Activated T-helper 1 cell treated with anti-CD3 and anti-CD28 coated beads, Interleukin-12 subunit alpha, Interleukin-12 subunit beta, Interleukin-2, Interleukin-4 antibody, amounts not matched to agents 30 ng/mL and 10 ng/mL and 1 ng/mL, durations not matched to agents 14 hours and 24 hours and 36 hours (primary cell): ENCODE measurements around the gene FAM200C. TPM values are rescaled to one million over a fixed set of nuclear protein-coding genes. Genes with fewer than 3 reads are reported as not detected.

Experiments
- DNase-seq: peaks from one replicate; pipeline ENCODE4 v3.0.0; 2021; ENCODE audit warnings: low spot score
- H3K27ac Mint-ChIP-seq: one replicate; pipeline ENCODE4 v1.8.0; 2021; ENCODE audit warnings: mild to moderate bottlenecking, mixed read lengths
- H3K27me3 Mint-ChIP-seq: one replicate; pipeline ENCODE4 v1.8.0; 2022; ENCODE audit warnings: mild to moderate bottlenecking, moderate library complexity, mixed read lengths; ENCODE audit not compliant: insufficient read depth
- H3K36me3 Mint-ChIP-seq: one replicate; pipeline ENCODE4 v1.8.0; 2021; ENCODE audit warnings: low read depth, mixed read lengths
- H3K4me1 Mint-ChIP-seq: one replicate; pipeline ENCODE4 v1.8.0; 2021; ENCODE audit warnings: low read depth, mixed read lengths
- H3K4me3 Mint-ChIP-seq: one replicate; pipeline ENCODE4 v1.8.0; 2021; ENCODE audit warnings: mild to moderate bottlenecking, moderate library complexity, mixed read lengths
- H3K9me3 Mint-ChIP-seq: one replicate; pipeline ENCODE4 v1.8.0; 2021; ENCODE audit warnings: mixed read lengths
- intact Hi-C: fragments of 100-400 bp; cut with micrococcal nuclease; formaldehyde crosslinking; loops from one replicate; pipeline ENCODE4 v1.15.1; 2024
- total RNA-seq: library from RNA; stranded (reverse); gene quantifications from 2 replicates; pipeline ENCODE4 v1.2.3, GENCODE V29; 2022

Gene FAM200C
- total RNA-seq, 1 donor from 2014 or later: 0.65 TPM

- H3K4me3 Mint-ChIP-seq: no peak overlapping the region
- intact Hi-C loops: loop anchor here (5.0 to 10.0 kb wide), 3 partner anchors 221 to 949 kb away; no protein-coding TSS in a partner anchor
- H3K27ac Mint-ChIP-seq: no peak overlapping the region
Measured at GRCh38 chr5:160436017-160436416, 36.2 kb upstream of the FAM200C start.

GRCh38 chr5:160435532-160435931 is 35.7 kb upstream of the FAM200C start:
- H3K36me3 Mint-ChIP-seq: no peaks in the 10 kb centered on the region
- intact Hi-C loops: loop anchor here (5.0 to 10.0 kb wide), 3 partner anchors 222 to 949 kb away; no protein-coding TSS in a partner anchor
- H3K4me1 Mint-ChIP-seq: peaks cover 38% of the 10 kb centered on the region
- no peak for DNase-seq
- H3K27ac Mint-ChIP-seq: no peak overlapping the region
- no peaks in the 10 kb centered on the region for H3K9me3 Mint-ChIP-seq
- no peak overlapping the region for H3K4me3 Mint-ChIP-seq
- H3K27me3 Mint-ChIP-seq: peaks cover 3% of the 10 kb centered on the region

More at GRCh38 chr5:160436017-160436416, 36.2 kb upstream of the FAM200C start:
- Mint-ChIP-seq H3K4me1 (peaks cover 43% of the 10 kb centered on the region), H3K9me3 (no peaks in the 10 kb centered on the region), H3K36me3 (no peaks in the 10 kb centered on the region), H3K27me3 (peaks cover 3% of the 10 kb centered on the region)
- no peak for DNase-seq

DNA sequence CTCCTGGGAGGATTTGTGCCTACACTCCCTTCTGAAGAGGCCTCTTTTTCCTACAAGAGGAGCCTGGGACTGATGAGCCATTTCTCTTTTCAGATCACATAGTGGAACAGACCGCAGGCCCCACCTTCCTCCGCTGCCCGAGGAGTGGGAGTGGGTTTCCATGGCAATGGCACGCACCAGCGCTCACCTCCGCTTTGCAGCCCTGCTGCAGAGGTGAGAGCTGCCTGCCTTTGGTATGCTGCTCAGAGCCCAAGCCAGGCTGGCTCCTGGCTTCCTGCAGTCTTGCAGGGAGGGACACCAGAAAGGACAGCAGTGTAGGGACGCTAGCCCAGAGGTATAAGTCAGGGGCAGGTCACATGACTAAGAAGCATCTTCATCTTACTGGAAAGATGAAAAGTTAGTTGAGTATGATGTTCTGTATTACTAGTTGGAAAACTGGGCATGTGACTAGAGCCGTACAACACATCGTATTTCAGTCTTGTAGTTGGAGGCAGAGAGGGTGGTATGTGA is 34.2 kb upstream of the FAM200C start:
- H3K36me3 Mint-ChIP-seq: peaks cover 6% of the 10 kb centered on the region
- intact Hi-C loops: loop anchor here (10.0 kb wide), 2 partner anchors 541 to 951 kb away; no protein-coding TSS in a partner anchor
- H3K4me1 Mint-ChIP-seq: peaks cover 28% of the 10 kb centered on the region
- H3K4me3 Mint-ChIP-seq: no peak overlapping the region
- DNase-seq: no peak
- peaks cover 3% of the 10 kb centered on the region for H3K27me3 Mint-ChIP-seq
- no peaks in the 10 kb centered on the region for H3K9me3 Mint-ChIP-seq
- H3K27ac Mint-ChIP-seq: peak overlapping the region; percentile 13

- no peak overlapping the region for H3K27ac Mint-ChIP-seq
- intact Hi-C loops: loop anchor here (10.0 kb wide), 2 partner anchors 542 to 952 kb away; no protein-coding TSS in a partner anchor
- H3K4me1 Mint-ChIP-seq: peaks cover 17% of the 10 kb centered on the region
- no peak overlapping the region for H3K4me3 Mint-ChIP-seq
- DNase-seq: no peak
- no peaks in the 10 kb centered on the region for H3K9me3 Mint-ChIP-seq
- H3K27me3 Mint-ChIP-seq: peaks cover 3% of the 10 kb centered on the region
- peaks cover 10% of the 10 kb centered on the region for H3K36me3 Mint-ChIP-seq
Measured at GRCh38 chr5:160432787-160433186, 32.9 kb upstream of the FAM200C start.

- Mint-ChIP-seq H3K9me3 (no peaks in the 10 kb centered on the region), H3K4me3 (no peak overlapping the region), H3K27me3 (peaks cover 2% of the 10 kb centered on the region), H3K4me1 (peaks cover 17% of the 10 kb centered on the region), H3K36me3 (peaks cover 13% of the 10 kb centered on the region), H3K27ac (no peak overlapping the region)
- intact Hi-C loops: loop anchor here (10.0 kb wide), 2 partner anchors 543 to 953 kb away; no protein-coding TSS in a partner anchor
- no peak for DNase-seq
Measured at GRCh38 chr5:160432196-160432595, 32.3 kb upstream of the FAM200C start.

GRCh38 chr5:160427607-160428006 is 27.8 kb upstream of the FAM200C start:
- H3K36me3 Mint-ChIP-seq: peaks cover 28% of the 10 kb centered on the region
- H3K27me3 Mint-ChIP-seq: no peaks in the 10 kb centered on the region
- no peak overlapping the region for H3K27ac Mint-ChIP-seq
- H3K9me3 Mint-ChIP-seq: no peaks in the 10 kb centered on the region
- intact Hi-C loops: no loop called here
- H3K4me1 Mint-ChIP-seq: peaks cover 32% of the 10 kb centered on the region
- H3K4me3 Mint-ChIP-seq: no peak overlapping the region
- no peak for DNase-seq

- H3K36me3 Mint-ChIP-seq: peaks cover 22% of the 10 kb centered on the region
- no peak for DNase-seq
- peak overlapping the region; percentile 36 for H3K27ac Mint-ChIP-seq
- no peaks in the 10 kb centered on the region for H3K27me3 Mint-ChIP-seq
- H3K9me3 Mint-ChIP-seq: no peaks in the 10 kb centered on the region
- intact Hi-C loops: loop anchor here (5.0 kb wide), 1 partner anchor 1216 kb away; the partner anchor contains the start of gene RNF145
- H3K4me1 Mint-ChIP-seq: peaks cover 66% of the 10 kb centered on the region
- peak overlapping the region; percentile 97 for H3K4me3 Mint-ChIP-seq
Measured at GRCh38 chr5:160423099-160423498, 23.2 kb upstream of the FAM200C start.

- peaks cover 22% of the 10 kb centered on the region for H3K36me3 Mint-ChIP-seq
- peaks cover 76% of the 10 kb centered on the region for H3K4me1 Mint-ChIP-seq
- no peaks in the 10 kb centered on the region for H3K27me3 Mint-ChIP-seq
- H3K9me3 Mint-ChIP-seq: no peaks in the 10 kb centered on the region
- peak; percentile 90 for DNase-seq
- H3K4me3 Mint-ChIP-seq: peak within 1 kb of the TSS; percentile 97
- intact Hi-C loops: loop anchor here (1.0 to 5.0 kb wide), 4 partner anchors 18 to 1214 kb away; partner anchors contain the start of genes PWWP2A and RNF145
- peak within 1 kb of the TSS; percentile 98 for H3K27ac Mint-ChIP-seq
Measured at GRCh38 chr5:160421625-160422258, 21.9 kb upstream of the FAM200C start, which contains the start of gene PTTG1. PTTG1 (plus strand) TSS chr5:160421855; CDS start chr5:160422313, 458 bp downstream.

GRCh38 chr5:160420331-160420610 is 20.4 kb upstream of the FAM200C start:
- Mint-ChIP-seq H3K27me3 (no peaks in the 10 kb centered on the region), H3K9me3 (no peaks in the 10 kb centered on the region), H3K36me3 (peaks cover 25% of the 10 kb centered on the region), H3K4me3 (peak overlapping the region; percentile 94), H3K4me1 (peaks cover 85% of the 10 kb centered on the region), H3K27ac (peak overlapping the region; percentile 95)
- DNase-seq: no peak
- intact Hi-C loops: loop anchor here (5.0 kb wide), 1 partner anchor 1213 kb away; the partner anchor contains the start of gene RNF145

DNA sequence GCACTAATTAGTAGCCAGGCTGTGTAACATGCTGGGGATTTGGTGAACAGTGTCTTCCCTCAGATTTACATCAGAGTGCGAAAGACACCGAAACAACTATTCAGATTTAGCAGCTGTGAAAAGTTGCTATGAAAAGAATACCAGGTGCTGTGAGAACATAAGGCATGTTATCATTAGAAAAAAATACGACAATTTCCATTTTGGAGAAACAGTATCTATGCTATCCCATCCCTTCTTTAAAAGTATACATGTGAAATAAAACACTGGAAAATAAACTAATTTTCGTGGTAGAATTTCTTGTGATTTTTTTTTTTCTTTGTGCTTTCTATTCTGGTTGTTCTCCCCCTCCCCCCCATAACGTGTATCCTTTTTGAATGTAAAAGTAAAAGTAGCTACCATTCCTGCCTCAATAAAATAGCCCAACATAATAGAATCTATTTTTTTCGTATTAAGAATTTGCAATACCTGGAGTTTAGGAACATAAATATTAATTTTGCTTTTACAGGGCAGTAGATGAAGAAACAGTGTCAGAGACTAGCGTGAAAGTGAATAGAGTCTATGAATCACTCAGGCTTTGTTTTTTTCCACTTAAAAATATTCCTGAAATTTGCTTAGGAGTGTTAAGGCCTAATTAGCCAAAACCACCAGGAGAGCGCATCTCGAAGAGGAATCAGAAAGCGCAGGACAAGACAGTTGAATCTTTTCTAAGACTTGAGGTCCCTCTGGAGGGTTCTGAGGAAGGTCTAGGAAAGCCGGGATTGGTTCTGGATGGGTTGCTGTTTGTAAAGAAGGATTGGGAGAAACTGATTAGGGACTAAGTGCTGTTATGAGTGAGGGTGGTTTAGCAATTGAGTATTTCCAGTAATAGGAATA is 19.8 kb upstream of the FAM200C start:
- intact Hi-C loops: loop anchor here (1.0 to 10.0 kb wide), 6 partner anchors 19 to 1212 kb away; partner anchors contain the start of genes FAM200C, RNF145 and TTC1
- H3K4me1 Mint-ChIP-seq: peaks cover 85% of the 10 kb centered on the region

DNA sequence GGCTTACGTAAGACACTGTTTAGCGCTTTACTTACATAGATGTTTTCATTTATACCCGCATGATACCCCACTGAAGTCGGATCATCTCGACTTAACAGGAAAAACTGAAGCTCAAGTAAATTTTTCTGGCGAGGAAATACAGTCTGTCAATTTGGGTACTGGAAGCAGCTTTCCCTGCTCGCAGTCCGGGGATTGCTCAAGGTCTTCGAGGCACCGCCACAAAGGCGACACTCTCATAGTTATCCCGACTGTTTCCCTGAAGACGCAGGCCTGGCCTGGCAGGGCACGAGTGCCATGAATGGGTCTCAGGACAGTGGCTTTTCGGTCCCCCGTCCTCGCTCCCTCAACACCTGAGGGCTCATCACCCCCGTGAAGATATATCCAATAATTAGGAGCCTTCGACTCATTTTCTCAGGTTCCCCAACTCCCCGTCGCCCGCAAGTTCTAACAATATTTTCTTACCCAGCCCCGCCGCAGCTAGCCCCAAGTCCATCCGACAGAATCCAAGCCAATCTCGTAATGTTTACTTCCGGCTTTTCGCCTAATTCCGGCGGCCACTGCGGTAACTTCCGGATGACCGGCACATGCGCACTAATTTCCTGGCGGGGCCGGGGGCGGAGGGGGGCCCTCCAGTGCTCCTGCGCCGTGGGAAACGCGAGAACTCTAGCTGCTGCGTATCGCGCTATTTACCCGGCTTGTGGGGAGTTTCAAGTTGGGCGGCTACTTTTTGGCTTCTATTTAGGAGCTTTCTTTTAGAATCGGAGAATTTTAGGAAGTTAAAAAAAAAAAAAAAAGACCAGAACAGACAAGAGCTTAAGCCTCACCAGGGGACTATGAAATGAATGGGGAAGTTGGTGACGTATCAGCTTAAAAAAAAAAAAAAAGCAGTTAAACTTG is 19.0 kb upstream of the FAM200C start, which contains the start of gene SLU7:
Gene SLU7, minus strand, starts transcription at position 521 of the 897 bp plus-strand sequence. CDS start 3,787 bp downstream, outside the sequence.
- intact Hi-C loops: loop anchor here (1.0 to 10.0 kb wide), 5 partner anchors 19 to 964 kb away; partner anchors contain the start of genes FAM200C and TTC1
- Mint-ChIP-seq H3K4me1 (peaks cover 77% of the 10 kb centered on the region), H3K9me3 (no peaks in the 10 kb centered on the region)

More for the DNA sequence above, 19.8 kb upstream of the FAM200C start:
- H3K4me3 Mint-ChIP-seq: peak overlapping the region; percentile 94
- no peaks in the 10 kb centered on the region for H3K27me3 Mint-ChIP-seq
- H3K27ac Mint-ChIP-seq: peak overlapping the region; percentile 95
- no peak for DNase-seq
- H3K9me3 Mint-ChIP-seq: no peaks in the 10 kb centered on the region
- H3K36me3 Mint-ChIP-seq: peaks cover 23% of the 10 kb centered on the region

More for the DNA sequence above, 19.0 kb upstream of the FAM200C start, which contains the start of gene SLU7:
- H3K4me3 Mint-ChIP-seq: peak within 1 kb of the TSS; percentile 94
- H3K27ac Mint-ChIP-seq: peak within 1 kb of the TSS; percentile 95
- H3K27me3 Mint-ChIP-seq: no peaks in the 10 kb centered on the region
- peaks cover 16% of the 10 kb centered on the region for H3K36me3 Mint-ChIP-seq
- peak; percentile 91 for DNase-seq
